Measurements from ENCODE around the gene ZDHHC11.
"Not testable (repeated sequence)": the region's sequence is repeated elsewhere in the genome, so short reads cannot be mapped to it uniquely, and the experiment has no call there.

ZDHHC11 gene

DNA sequence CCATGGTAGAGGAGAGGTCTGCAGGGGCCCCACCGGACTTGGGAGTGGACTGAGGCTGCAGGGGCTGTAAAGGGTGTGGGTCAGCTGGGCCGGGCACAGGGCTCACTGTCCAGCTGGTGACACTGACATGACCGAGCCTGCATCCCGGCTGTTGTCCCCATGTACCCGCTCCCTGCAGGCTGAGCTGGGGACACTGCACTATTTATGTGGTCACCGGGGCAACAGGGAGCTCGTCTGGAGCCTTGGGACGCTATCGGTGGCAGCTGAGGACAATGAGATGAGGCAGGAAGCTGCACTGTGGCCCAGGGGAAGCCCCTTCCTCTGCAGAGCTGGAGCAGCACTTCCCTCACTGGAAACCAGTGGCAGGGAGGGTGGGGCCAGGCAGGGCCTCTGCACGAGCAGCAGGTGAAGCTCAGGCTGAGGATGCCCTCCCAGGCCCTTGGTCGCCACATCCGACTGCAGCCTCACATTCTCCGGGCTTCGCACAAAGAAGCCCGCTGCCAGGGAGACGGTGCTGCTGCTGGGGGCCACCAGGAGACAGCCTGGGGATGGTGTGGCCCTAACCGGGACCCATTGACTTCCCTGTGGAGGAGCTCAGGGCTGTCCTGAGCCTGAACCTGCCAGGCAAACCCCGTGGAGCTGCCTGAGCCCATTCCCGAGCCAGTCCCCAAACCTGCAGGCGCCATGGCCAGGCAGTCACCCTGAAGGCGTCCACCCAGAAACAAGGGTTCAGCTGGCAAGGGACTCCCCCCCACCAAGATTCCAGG is 92.7 kb downstream of the ZDHHC11 start:
- no peak for DNase-seq

DNA sequence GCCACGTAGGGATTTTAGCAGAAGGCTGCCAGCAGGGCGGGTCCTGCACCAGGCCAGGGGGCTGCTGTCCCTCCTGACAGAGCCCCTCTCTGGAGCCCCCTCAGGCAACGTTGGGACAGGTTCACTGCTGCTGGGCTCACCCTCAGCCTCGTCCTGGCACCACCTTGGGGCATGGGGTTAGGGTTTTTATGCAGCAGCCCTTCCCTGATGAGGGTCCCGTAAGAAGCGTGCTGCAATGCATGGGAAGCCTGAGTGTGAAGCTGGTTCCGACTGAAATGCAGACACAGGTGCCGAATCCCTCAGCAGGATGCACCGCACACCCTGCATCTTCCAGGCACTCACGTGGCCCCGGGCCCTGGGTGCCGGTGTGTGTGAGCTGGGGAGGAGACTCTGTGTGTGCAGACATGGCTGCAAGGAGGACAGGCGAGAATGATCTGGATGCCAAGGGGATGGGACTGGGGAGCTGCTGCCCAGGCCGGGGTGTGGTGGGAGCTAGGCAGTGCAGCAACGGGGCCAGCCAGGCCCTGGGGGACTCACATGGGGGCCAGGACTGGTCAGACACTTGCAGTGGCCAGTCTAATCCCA is 93.3 kb downstream of the ZDHHC11 start:
- DNase-seq: no peak

DNA sequence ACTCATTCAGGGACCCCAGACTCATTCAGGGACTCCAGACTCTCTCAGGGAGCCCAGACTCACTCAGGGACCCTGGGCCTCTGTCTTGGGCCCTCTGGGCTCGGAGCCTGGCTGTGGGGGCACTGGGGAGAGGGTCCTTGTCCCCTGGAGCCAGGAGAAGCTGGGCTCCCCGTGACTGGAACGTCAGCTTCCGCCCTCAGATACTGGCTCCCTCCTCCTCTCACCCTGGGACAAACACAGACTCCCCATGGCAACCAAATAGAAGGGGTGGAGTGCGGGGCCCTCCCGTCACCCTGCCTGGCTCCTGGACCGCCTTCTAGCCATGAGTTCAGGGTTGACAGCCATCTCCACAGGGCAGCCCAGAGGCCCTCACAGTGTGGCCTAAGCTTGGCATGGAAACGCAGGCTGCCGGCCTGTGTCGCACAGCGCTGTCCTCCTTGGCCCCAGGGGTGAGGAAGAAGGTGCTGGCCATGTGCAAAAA is 93.9 kb downstream of the ZDHHC11 start:
- DNase-seq: no peak

DNA sequence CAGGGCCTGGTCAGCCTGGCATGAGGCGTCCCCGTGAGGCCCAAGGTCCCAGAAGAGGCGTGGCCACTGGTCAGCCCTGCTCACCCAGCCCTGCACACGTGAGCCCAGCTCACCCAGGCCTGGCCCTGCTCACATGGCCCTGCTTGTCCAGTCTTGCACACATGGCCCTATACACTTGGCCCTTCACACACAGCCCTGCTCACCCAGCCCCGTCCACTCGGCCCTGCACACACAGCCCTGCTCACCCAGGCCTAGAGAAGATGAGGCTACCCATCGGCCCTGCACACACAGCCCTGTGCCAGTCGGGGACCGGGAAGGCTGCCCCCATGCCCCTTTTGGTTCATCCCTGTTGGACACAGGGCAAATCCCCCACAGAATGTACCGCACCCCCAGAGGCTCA is 94.6 kb downstream of the ZDHHC11 start:
- no peak for DNase-seq

DNA sequence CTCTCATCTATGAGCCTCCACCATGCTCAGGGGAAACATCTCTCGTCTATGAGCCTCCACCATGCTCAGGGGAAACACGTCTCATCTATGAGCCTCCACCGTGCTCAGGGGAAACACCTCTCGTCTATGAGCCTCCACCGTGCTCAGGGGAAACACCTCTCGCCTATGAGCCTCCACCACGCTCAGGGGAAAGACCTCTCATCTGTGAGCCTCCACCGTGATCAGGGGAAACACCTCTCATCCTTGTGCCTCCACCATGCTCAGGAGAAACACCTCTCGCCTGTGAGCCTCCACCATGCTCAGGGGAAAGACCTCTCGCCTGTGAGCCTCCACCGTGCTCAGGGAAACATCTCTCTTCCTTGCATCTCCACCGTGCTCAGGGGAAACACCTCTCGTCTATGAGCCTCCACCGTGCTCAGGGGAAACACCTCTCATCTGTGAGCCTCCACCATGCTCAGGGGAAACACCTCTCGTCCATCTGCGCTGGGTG is 96.6 kb downstream of the ZDHHC11 start:
- not testable (repeated sequence) for DNase-seq

DNA sequence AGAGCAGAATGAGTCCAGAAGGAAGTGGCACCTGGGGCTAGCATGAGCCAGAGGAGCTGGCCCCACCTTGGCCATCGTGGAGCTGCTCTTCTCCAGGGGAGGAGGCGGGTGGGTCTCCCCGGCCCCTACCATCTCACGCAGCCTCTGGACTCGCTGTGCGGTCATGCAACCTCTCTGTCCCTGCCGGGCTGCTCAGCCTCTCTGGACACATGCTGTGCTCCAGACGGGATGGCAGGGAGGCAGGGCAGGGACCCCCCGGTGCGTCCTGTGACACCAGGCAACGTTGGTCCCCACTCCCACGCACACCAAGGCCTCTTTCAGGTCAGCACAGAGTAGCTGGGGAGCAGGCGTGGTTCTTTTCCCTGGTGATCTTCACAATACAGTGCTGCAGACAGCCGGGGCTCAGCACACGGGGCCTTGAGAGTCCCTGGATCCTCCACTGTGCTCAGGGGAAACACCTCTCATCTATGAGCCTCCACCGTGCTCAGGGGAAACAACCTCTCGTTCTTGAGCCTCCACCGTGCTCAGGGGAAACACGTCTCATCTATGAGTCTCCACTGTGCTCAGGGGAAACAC is 97.1 kb downstream of the ZDHHC11 start:
- not testable (repeated sequence) for DNase-seq

DNA sequence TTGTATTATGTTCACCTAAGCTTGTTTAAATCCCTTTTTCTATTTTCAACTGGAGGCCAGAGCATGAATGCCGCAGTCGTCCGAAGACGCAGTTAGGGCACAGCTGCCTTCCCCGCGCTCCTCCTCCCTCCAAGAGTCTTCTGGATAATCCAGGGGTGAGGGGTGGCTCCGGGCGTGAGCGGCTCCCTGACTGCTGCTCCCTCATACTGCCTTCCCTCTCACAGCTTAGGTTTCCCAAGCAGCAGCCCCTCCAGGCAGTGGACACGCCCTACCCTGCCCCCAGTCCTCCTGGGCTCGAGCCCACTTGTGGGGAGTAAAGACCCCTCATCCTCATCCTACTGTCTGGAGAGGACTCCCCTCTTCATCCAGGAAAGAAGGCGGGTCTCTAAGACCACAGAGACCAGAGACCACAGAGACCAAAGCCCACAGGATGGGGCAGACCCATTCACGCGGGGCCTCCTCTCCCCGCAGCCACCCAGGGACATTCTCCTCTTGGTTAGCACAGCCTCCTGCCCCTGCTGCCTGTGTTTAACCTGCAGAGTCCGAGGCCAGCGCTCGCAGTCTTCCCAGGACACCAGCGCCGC is 98.2 kb downstream of the ZDHHC11 start:
- not testable (repeated sequence) for DNase-seq

DNA sequence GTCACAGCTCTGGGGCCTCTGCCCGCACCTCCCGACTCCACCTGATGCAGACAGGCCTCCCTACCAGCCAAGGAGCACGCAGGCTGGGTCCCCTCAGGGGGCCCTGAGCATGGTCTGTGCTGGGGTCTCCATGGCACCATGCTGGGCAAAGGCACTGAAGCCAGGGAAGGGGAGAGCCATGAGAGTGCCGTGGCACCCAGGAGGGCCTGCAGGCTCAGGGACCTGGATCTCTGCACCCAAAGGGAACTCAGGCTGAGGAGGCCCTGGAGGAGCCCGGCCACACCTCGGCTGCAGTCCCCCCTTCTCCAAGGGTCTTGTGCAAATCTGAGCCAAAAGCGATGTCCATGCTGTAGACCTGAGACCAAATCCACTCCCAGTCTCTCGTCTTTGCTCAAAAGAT is 98.8 kb downstream of the ZDHHC11 start:
- DNase-seq: not testable (repeated sequence)

DNA sequence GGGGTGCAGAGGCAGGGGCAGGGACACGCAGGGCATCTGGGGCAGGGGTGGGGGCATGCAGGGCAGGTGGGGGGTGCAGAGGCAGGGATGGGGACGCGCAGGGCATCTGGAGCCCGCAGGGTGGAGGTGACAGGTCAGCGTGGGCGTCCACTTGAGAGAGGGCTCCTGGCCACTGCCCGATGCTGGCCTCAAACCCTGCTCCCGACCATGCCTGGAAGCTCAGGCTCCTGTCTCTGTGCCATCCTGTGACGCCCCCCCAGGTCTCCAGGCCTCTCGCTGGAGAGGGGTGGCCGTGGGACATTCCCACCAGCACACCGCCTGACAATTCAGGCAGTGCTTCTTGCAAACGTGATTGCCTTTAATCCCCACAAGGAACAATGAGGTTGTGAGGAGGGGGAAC is 99.3 kb downstream of the ZDHHC11 start:
- DNase-seq: no peak

DNA sequence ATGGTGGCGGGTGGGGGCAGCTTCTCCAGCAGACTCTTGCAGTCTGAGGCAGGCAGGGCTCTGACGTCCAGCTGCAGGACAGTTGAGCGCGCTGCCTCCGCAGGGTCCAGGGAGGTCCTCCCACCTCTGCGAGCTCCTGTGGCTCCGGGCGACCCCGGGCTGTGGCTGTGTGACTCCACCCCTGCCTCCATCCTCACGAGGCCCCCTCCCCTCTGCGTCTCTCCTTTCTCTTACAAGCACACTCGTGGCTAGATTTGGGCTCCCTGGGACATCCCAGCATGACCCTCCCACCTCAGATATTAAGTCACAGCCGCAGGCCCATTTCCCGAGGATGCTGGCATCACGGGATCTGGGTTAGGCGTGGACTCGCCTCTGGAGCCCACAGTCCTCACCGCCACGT is 100.6 kb downstream of the ZDHHC11 start:
- not testable (repeated sequence) for DNase-seq

DNA sequence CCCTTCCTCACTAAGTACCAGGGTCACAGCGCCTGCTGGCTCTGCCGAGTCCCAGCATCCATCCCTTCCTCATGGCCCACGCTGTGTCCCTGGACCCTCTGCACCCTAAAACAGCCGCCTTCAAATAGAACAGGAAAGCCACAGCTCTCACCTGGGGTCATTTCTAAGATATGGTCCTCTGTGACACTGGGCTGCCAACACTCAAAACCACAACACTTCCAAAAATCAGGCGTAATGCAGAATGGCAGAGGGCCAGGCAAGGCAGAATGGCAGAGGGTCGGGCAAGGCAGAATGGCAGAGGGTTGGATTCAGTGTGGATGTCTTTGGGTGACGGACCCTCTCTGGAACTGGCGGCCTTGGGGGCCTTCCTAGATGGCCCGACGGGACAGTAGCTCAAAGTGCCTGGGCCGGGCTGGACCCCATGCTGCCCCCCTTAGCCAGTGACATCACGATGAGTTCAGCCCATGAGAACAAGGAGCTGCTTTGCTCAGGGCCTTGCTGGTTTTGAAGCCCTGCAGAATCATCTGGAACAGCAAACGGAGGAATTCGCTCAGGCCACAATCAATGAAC is 101.6 kb downstream of the ZDHHC11 start:
- DNase-seq: no peak

DNA sequence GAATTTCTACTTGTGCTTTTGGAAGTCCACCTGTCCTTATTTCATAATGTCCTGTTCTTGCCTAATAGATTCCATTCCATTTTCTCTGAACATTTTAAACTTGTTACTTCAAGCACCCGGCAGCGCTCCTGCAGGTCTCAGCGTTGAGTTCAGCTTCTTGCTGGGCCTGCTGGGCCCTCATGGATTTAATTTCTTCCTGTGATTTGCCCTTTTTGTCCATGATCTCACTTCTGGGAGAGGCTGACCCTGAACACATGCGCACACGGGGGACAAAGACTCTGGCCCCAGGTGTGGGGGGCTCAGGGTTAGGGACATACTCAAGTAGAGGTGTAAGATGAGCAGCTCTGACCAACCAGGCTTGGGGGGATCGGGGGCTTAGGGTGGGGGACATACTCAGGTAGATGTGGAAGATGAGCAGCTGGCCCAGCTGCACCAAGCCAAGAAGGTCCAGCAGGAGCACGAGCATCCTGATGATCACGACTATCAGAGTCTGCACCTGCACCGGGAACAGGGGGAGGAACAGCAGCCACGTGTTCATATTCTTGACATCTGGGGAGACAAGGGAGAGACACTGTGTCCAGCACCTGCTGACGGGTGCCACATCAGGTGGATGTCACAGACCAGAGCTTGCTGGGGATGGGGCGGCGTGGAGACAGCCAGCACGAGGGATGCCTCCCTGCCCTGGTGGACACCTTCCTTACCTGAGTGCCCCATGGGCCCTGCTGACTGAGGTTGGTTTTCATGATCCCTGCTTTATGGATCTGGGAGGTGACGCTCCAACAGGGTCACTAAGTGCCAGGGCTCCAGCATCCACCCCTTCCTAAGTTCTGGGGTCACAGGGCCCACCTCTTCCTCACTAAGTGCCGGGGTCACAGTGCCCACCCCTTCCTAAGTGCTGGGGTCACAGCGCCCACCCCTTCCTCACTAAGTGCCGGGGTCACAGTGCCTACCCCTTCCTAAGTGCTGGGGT is 102.5 kb downstream of the ZDHHC11 start:
- DNase-seq: not testable (repeated sequence)

DNA sequence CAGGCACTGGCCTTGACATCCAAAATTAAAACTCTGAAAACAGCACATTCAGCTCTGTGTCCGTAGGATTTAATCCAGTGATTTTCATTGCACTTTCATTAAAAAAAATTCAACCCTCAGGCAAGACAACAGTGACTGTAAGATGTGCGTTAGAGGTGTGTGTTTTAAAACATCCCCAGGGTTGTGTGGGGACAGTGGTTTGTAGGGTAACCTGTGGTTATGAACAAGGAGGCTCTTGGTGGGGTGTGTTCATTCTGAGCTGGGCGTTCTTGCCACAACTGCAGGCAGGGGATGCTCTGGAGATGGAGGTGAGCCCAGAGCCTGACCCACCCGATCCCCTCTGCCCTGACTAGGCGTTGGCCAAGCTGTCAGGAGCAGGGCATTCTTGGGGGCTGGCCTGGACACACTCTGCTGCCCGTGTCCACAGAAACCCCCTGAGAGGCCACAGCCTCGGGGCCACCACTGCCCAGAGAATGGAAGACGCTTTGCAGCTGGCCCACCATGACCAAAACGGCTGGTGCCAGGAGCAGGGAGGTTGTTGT is 103.4 kb downstream of the ZDHHC11 start:
- not testable (repeated sequence) for DNase-seq

DNA sequence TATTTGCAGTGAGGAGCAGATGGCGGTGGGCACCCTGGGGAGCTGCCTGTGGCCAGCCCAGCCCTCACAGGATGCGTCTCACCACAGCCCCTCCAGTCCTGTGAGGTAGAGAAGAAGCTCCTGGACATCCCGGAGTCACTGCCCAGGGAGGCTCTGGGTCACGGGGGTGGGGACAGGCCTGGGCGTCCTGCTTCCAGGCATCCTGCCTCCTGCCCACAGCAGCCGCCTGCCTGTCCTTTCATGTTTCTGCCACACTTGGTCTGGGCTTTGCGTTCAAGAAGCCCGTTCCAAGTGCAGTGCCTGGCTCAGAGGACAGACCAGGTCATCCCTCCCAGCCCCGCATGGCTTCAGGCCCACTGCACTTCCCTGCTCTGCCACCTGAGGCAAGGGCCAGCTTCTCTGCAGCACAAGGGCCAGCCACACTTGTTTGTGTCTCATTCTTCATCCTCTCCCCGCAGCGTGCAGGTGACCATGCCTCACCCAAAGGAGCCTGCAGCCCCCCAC is 104.5 kb downstream of the ZDHHC11 start:
- no peak for DNase-seq

All from fibroblast of upper back skin (primary cell).